ENCODE data around the gene CELF2.

Gene CELF2

DNA sequence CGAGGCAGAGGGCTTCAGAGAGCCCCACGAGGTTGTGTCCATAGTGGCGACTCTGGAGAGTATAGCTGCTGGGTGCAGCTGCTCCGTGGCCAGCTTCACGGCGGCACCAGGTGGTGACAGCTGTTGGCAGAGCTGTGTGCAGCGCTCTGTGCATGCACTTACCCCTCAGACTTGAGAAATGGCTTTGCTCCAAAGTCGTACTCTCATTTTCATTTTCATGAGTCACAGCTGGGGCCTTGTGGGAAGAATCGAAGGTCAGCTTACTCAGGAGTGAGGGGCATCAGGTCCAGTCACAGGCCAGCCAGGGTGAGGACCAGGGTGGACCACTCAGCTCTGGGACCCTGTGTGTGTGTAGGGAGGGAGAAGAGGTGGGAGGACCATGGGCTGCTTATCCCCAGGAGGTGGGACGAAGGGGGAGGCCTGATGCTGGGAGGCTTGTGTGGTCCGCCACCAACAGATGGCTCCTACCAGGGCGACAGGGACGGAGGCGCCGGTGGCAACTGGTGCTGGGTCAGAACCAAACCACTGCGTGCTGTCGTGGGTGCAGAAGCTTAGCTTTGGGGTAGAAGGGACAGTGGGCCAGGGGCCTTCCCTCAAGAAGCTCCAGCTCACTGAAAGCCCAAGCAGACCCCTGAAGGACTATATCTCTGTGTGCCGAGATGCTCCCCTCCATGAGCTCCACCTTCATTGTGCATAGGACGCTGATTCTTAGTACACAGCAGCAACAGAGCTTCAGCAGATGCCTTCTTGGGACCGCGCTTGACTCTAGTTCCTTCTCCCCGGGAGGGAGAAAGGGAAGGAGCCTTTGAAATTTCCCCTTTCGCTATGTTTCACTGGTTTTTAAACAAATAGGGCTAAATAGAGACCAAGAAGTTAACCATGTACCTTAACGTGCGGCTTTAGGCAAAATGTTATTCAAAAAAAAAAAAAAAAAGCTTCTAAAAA, 225.0 kb downstream of the CELF2 start:
- H3K4me3 ChIP-seq (replicated peaks; ENCODE audit: low read depth, low read length), result no peak overlapping the region
- no peak for TF ChIP-seq CTCF (IDR thresholded peaks at IDR 0.05; ENCODE audit: low read length, missing control alignments)
- DNase-seq (ENCODE audit: low read depth), result peak; percentile 49

GRCh38 chr10:11243425-11244222, 226.0 kb downstream of the CELF2 start:
- no peak overlapping the region for H3K4me3 ChIP-seq (replicated peaks; ENCODE audit: low read depth, low read length)
- no peak for TF ChIP-seq CTCF (IDR thresholded peaks at IDR 0.05; ENCODE audit: low read length, missing control alignments)
- DNase-seq (ENCODE audit: low read depth), result no peak

DNA sequence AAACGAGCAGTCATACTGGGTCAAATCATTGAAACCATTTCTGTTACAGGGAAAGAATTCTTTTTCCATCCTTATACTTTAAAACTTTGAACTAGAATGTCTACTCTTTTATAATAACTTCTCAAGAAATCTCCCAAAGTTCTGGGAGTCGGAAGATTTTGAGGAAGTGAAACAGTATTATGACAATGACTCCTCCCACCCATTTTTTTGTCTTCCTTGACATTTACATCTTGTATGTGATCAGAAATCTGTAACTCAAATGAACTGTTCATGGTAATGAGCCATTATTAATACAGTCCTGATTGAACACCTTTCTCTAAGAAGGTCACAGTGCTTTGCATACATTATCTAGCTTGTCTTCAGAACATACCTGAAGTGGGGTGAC, 227.4 kb downstream of the CELF2 start:
- no peak for DNase-seq (ENCODE audit: low read depth)
- TF ChIP-seq CTCF (IDR thresholded peaks at IDR 0.05; ENCODE audit: low read length, missing control alignments), result no peak
- H3K4me3 ChIP-seq (replicated peaks; ENCODE audit: low read depth, low read length), result no peak overlapping the region

DNA sequence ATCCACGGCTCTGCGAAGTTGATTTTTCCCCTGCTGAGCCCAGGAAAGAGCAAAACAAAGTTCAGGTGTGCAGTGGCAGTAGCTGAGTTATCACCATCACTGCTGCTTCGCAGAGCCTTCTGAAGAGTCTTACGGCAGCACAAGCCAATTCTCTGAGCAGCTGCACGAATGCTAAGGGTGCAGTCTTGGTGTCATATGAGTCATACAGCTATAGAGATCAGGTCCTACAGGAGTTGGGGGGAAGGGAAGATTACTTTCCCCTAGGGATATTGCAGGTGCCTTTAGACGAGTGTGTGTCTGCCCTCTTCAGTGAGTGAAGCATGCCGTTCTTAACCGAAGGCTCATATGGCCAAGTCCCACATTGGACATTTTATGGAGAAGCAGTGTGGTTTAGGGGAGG, 227.8 kb downstream of the CELF2 start:
- no peak overlapping the region for H3K4me3 ChIP-seq (replicated peaks; ENCODE audit: low read depth, low read length)
- no peak for TF ChIP-seq CTCF (IDR thresholded peaks at IDR 0.05; ENCODE audit: low read length, missing control alignments)
- DNase-seq (ENCODE audit: low read depth), result no peak

- no peak for TF ChIP-seq CTCF (IDR thresholded peaks at IDR 0.05; ENCODE audit: low read length, missing control alignments)
These were observed 228.4 kb downstream of the CELF2 start for GRCh38 chr10:11245981-11246590.

GRCh38 chr10:11246752-11247467, 229.2 kb downstream of the CELF2 start:
- no peak for TF ChIP-seq CTCF (IDR thresholded peaks at IDR 0.05; ENCODE audit: low read length, missing control alignments)
- no peak overlapping the region for H3K4me3 ChIP-seq (replicated peaks; ENCODE audit: low read depth, low read length)
- no peak for DNase-seq (ENCODE audit: low read depth)

More at GRCh38 chr10:11245981-11246590, 228.4 kb downstream of the CELF2 start:
- H3K4me3 ChIP-seq (replicated peaks; ENCODE audit: low read depth, low read length), result no peak overlapping the region
- no peak for DNase-seq (ENCODE audit: low read depth)
